ENCODE measurements around the gene NXF1. TPM values are rescaled to one million over a fixed set of nuclear protein-coding genes. Genes with fewer than 3 reads are reported as not detected.
"Not testable (repeated sequence)": the region's sequence is repeated elsewhere in the genome, so short reads cannot be mapped to it uniquely, and the experiment has no call there.

NXF1 gene
- total and polyA plus RNA-seq, 2 of the 13 experiments (the other 11 are each of a cell fraction or from before 2014, with no cell fraction given), result 30.4 to 30.9 TPM

- ChIA-PET POLR2A (interaction anchor here (0.6 to 4.4 kb wide), 2 partner anchors 23 to 80 kb away, joined by 3 to 129 read pairs; partner anchors contain the start of genes HNRNPUL2, STX5 and TTC9C), CTCF (ENCODE audit: low intra/inter-chr PET ratio, low total read pairs) (no interaction called here)
- Histone ChIP-seq H3K4me1 (ENCODE audit: insufficient read depth, low read length) (peaks cover 24% of the 10 kb centered on the region), H3K4me3 (replicated peaks in 1 of 3; ENCODE audit: insufficient read depth in 1 of 3, low read depth in 2 of 3, low read length in 3 of 3) (no peak overlapping the region), H3K9ac (ENCODE audit: insufficient read depth, low read depth, low read length) (no peak overlapping the region), H4K20me1 (ENCODE audit: insufficient read depth, low read length) (no peaks in the 10 kb centered on the region), H2AFZ (ENCODE audit: low read length) (no peak overlapping the region), H3K36me3 (replicated peaks in 1 of 2; ENCODE audit: control insufficient read depth in 1 of 2, insufficient read depth in 2 of 2, low read length in 2 of 2) (peaks cover 6 to 8% of the 10 kb centered on the region in 2 experiments; a peak in 3 of 5 replicates), H3K9me3 (ENCODE audit: low read length) (no peaks in the 10 kb centered on the region), H3K27me3 (ENCODE audit: control insufficient read depth in 1 of 2, insufficient read depth in 2 of 2, low read length in 2 of 2) (no peaks in the 10 kb centered on the region), H3K79me2 (ENCODE audit: insufficient read depth, low read length) (no peaks in the 10 kb centered on the region), H3K27ac (ENCODE audit: extremely low read length, insufficient read depth, low read length) (no peak overlapping the region), H3K4me2 (ENCODE audit: low read depth, low read length) (no peak overlapping the region)
- TF ChIP-seq ZNF260 (CRISPR knock-in tag; IDR thresholded peaks at IDR 0.05; ENCODE audit: borderline replicate concordance, low read depth) (no peak), MXD4 (CRISPR knock-in tag; IDR thresholded peaks at IDR 0.05) (no peak), SNAI1 (CRISPR knock-in tag; IDR thresholded peaks at IDR 0.05; ENCODE audit: borderline replicate concordance) (no peak)
- TF ChIP-seq, protein P1, sequence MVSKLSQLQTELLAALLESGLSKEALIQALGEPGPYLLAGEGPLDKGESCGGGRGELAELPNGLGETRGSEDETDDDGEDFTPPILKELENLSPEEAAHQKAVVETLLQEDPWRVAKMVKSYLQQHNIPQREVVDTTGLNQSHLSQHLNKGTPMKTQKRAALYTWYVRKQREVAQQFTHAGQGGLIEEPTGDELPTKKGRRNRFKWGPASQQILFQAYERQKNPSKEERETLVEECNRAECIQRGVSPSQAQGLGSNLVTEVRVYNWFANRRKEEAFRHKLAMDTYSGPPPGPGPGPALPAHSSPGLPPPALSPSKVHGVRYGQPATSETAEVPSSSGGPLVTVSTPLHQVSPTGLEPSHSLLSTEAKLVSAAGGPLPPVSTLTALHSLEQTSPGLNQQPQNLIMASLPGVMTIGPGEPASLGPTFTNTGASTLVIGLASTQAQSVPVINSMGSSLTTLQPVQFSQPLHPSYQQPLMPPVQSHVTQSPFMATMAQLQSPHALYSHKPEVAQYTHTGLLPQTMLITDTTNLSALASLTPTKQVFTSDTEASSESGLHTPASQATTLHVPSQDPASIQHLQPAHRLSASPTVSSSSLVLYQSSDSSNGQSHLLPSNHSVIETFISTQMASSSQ (IDR thresholded peaks at IDR 0.05; ENCODE audit: low read depth), result no peak
- TF ChIP-seq, protein P1 (CRISPR knock-in tag; IDR thresholded peaks at IDR 0.05; ENCODE audit: borderline replicate concordance), result no peak
- TF ChIP-seq, protein P2, sequence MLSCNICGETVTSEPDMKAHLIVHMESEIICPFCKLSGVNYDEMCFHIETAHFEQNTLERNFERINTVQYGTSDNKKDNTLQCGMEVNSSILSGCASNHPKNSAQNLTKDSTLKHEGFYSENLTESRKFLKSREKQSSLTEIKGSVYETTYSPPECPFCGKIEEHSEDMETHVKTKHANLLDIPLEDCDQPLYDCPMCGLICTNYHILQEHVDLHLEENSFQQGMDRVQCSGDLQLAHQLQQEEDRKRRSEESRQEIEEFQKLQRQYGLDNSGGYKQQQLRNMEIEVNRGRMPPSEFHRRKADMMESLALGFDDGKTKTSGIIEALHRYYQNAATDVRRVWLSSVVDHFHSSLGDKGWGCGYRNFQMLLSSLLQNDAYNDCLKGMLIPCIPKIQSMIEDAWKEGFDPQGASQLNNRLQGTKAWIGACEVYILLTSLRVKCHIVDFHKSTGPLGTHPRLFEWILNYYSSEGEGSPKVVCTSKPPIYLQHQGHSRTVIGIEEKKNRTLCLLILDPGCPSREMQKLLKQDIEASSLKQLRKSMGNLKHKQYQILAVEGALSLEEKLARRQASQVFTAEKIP (CRISPR knock-in tag; IDR thresholded peaks at IDR 0.05; ENCODE audit: borderline replicate concordance), result no peak
- DNase-seq (ENCODE audit: low spot score), result no peak
- in situ Hi-C loops (cut with HindIII; ENCODE audit: extremely low pct_ligation_motif_present, low pct_unique_long_range_greater_than_20kb) (no loop called here), intact Hi-C loops (cut with micrococcal nuclease; ENCODE audit: unreplicated experiment) (no loop called here)
- no peak for ATAC-seq
- FAIRE-seq, result no peak
- BruUV-seq (replicated peaks), result no TSS peak
- 96% methylated on average over 11 of the region's 14 CpGs for WGBS (ENCODE audit: low lambda C conversion rate)
Observed at GRCh38 chr11:62752177-62752785, 53.0 kb downstream of the NXF1 start.

GRCh38 chr11:62749931-62750330, 55.3 kb downstream of the NXF1 start:
- H3K79me2 ChIP-seq (ENCODE audit: insufficient read depth, low read length); intact Hi-C loops (cut with micrococcal nuclease; ENCODE audit: unreplicated experiment); H4K20me1 ChIP-seq (ENCODE audit: insufficient read depth, low read length); H3K4me2 ChIP-seq (ENCODE audit: low read depth, low read length); POLR2A ChIA-PET; H2AFZ ChIP-seq (ENCODE audit: low read length); H3K27me3 ChIP-seq (ENCODE audit: control insufficient read depth in 1 of 2, insufficient read depth in 2 of 2, low read length in 2 of 2); BruUV-seq (replicated peaks); CTCF ChIA-PET (ENCODE audit: low intra/inter-chr PET ratio, low total read pairs); H3K9ac ChIP-seq (ENCODE audit: insufficient read depth, low read depth, low read length); in situ Hi-C loops (cut with HindIII; ENCODE audit: extremely low pct_ligation_motif_present, low pct_unique_long_range_greater_than_20kb); H3K4me3 ChIP-seq (replicated peaks in 1 of 3; ENCODE audit: insufficient read depth in 1 of 3, low read depth in 2 of 3, low read length in 3 of 3); H3K9me3 ChIP-seq (ENCODE audit: low read length); H3K27ac ChIP-seq (ENCODE audit: extremely low read length, insufficient read depth, low read length); DNase-seq (ENCODE audit: low spot score); ATAC-seq; H3K36me3 ChIP-seq (replicated peaks in 1 of 2; ENCODE audit: control insufficient read depth in 1 of 2, insufficient read depth in 2 of 2, low read length in 2 of 2); FAIRE-seq: not testable (repeated sequence)
- 96% methylated on average over 5 of the region's 5 CpGs for WGBS (ENCODE audit: low lambda C conversion rate)
- peaks cover 15% of the 10 kb centered on the region for H3K4me1 ChIP-seq (ENCODE audit: insufficient read depth, low read length)
